Liver (tissue), 9 donors: ENCODE data around the gene RPS14. TPM values are rescaled to one million over a fixed set of nuclear protein-coding genes. Genes with fewer than 3 reads are reported as not detected.

Experiments
- DNase-seq: peaks from one replicate; pipeline ENCODE4 v3.0.0-alpha.2; 2017; ENCODE audit warnings: low spot score
- H3K27ac ChIP-seq, 2 donors: one replicate each; pipeline ENCODE4 v1.7.0; 2013; ENCODE audit warnings: inconsistent platforms in 2 of 2, low read length in 2 of 2, control low read depth in 1 of 2, low read depth in 1 of 2, mild to moderate bottlenecking in 1 of 2
- H3K27me3 ChIP-seq, 4 donors: one replicate each; pipeline versions ENCODE4 v1.6.1 to v1.7.0; 2013; ENCODE audit warnings: low read length in 3 of 4, inconsistent platforms in 1 of 4, mild to moderate bottlenecking in 1 of 4, moderate library complexity in 1 of 4; ENCODE audit not compliant: control insufficient read depth in 4 of 4, insufficient read depth in 4 of 4
- H3K36me3 ChIP-seq, 4 donors: one replicate each; pipeline versions ENCODE4 v1.6.1 to v1.7.0; 2013; ENCODE audit warnings: low read length in 3 of 4, mild to moderate bottlenecking in 3 of 4, low read depth in 1 of 4, moderate library complexity in 1 of 4; ENCODE audit not compliant: control insufficient read depth in 4 of 4, insufficient read depth in 3 of 4
- H3K4me1 ChIP-seq, 4 donors: one replicate each; pipeline versions ENCODE4 v1.6.1 to v1.7.0; 2013; ENCODE audit warnings: low read length in 3 of 4, mild to moderate bottlenecking in 3 of 4, moderate library complexity in 1 of 4; ENCODE audit not compliant: control insufficient read depth in 4 of 4, insufficient read depth in 4 of 4
- H3K4me3 ChIP-seq, 3 donors: one replicate each; pipeline versions ENCODE4 v1.6.1 to v1.7.0; 2013; ENCODE audit warnings: low read length in 3 of 3, control low read depth in 1 of 3, low read depth in 1 of 3, mild to moderate bottlenecking in 1 of 3
- H3K9ac ChIP-seq, 2 donors: one replicate each; pipeline ENCODE4 v1.7.0; 2013; ENCODE audit warnings: low read length in 2 of 2, mild to moderate bottlenecking in 2 of 2, moderate library complexity in 2 of 2, control low read depth in 1 of 2, low read depth in 1 of 2
- H3K9me3 ChIP-seq, 4 donors: one replicate each; pipeline versions ENCODE4 v1.6.1 to v1.7.0; 2013; ENCODE audit warnings: low read length in 3 of 4; ENCODE audit not compliant: control insufficient read depth in 4 of 4
- ATF3 ChIP-seq: IDR thresholded peaks from 2 replicates; pipeline ENCODE4 v1.6.1; 2016; ENCODE audit warnings: antibody characterized with exemption
- CTCF ChIP-seq: fragments of 150-350 bp; IDR thresholded peaks from 2 replicates; pipeline ENCODE4 v1.5.1; 2017; ENCODE audit warnings: improper control_type of control experiment, low read depth, low read length; ENCODE audit not compliant: missing input control
- FOXA1 ChIP-seq: IDR thresholded peaks from 2 replicates; pipeline ENCODE4 v1.6.1; 2016; ENCODE audit warnings: antibody characterized with exemption
- FOXA2 ChIP-seq: IDR thresholded peaks from 2 replicates; pipeline ENCODE4 v1.6.1; 2016; ENCODE audit warnings: antibody characterized with exemption
- GABPA ChIP-seq, 2 donors: IDR thresholded peaks in 1 of 2; conservative IDR thresholded peaks in 1 of 2; 2 replicates each; pipeline ENCODE4 v1.6.1; 2016; ENCODE audit warnings: antibody characterized with exemption in 2 of 2, mild to moderate bottlenecking in 1 of 2, moderate library complexity in 1 of 2
- HNF4A ChIP-seq, 2 donors: conservative IDR thresholded peaks; 2 replicates each; pipeline ENCODE4 v1.6.1; 2016; ENCODE audit warnings: antibody characterized with exemption in 2 of 2, mild to moderate bottlenecking in 2 of 2
- HNF4G ChIP-seq: IDR thresholded peaks from 2 replicates; pipeline ENCODE4 v1.6.1; 2016; ENCODE audit warnings: antibody characterized with exemption
- JUND ChIP-seq, 2 donors: IDR thresholded peaks; 2 replicates each; pipeline ENCODE4 v1.6.1; 2016; ENCODE audit warnings: antibody characterized with exemption in 2 of 2
- NR2F2 ChIP-seq: IDR thresholded peaks from 2 replicates; pipeline ENCODE4 v1.6.1; 2016; ENCODE audit warnings: antibody characterized with exemption
- RAD21 ChIP-seq, 2 donors: IDR thresholded peaks; 2 replicates each; pipeline ENCODE4 v1.6.1; 2016; ENCODE audit warnings: antibody characterized with exemption in 2 of 2, mild to moderate bottlenecking in 2 of 2
- RXRA ChIP-seq, 2 donors: IDR thresholded peaks; 2 replicates each; pipeline ENCODE4 v1.6.1; 2017 to 2018; ENCODE audit warnings: antibody characterized with exemption in 2 of 2, mild to moderate bottlenecking in 1 of 2
- SP1 ChIP-seq: IDR thresholded peaks from 2 replicates; pipeline ENCODE4 v1.6.1; 2018; ENCODE audit warnings: antibody characterized with exemption, mild to moderate bottlenecking
- TAF1 ChIP-seq: conservative IDR thresholded peaks from 2 replicates; pipeline ENCODE4 v1.6.1; 2016; ENCODE audit warnings: antibody characterized with exemption, mild to moderate bottlenecking
- YY1 ChIP-seq: IDR thresholded peaks from 2 replicates; pipeline ENCODE4 v1.6.1; 2016; ENCODE audit warnings: antibody characterized with exemption, mild to moderate bottlenecking
- WGBS: extraction: QIAGEN DNeasy Blood & Tissue Kit; methylation state at CpG from one replicate; pipeline ENCODE4 v1.1.7; 2013; 5-methylcytosine and 5-hydroxymethylcytosine counted together
- polyA plus RNA-seq, 2 donors: library from polyadenylated mRNA; stranded (reverse) in 1 of 2; unstranded in 1 of 2; fragments of 200-250 nt in 1 of 2; fragments of >200 nt in 1 of 2; fragmentation: Nextera tagmentation in 1 of 2; extraction: Ambion mirVana in 1 of 2; gene quantifications; one replicate each; pipeline versions ENCODE4 v1.2.1 to v1.2.3, GENCODE V29; 2013 to 2015
- total RNA-seq, 2 donors: library from RNA; depleted of rRNA; stranded (reverse); fragments of >200 nt; gene quantifications; one replicate each; pipeline ENCODE4 v1.2.3, GENCODE V29; 2014
- TF ChIP-seq, protein P1 (sequence below): IDR thresholded peaks from 2 replicates; pipeline ENCODE4 v1.6.1; 2016; ENCODE audit warnings: antibody characterized with exemption, mild to moderate bottlenecking
- TF ChIP-seq, protein P2 (sequence below): IDR thresholded peaks from 2 replicates; pipeline ENCODE4 v1.6.1; 2016; ENCODE audit warnings: antibody characterized with exemption
- donor health status: healthy.
- donor health status: healthy.
- donor health status: healthy.
- donor health status: healthy.
- donor health status: healthy.

RPS14 gene
- total and polyA plus RNA-seq, 4 donors = 609 to 956 (median 885) TPM

DNA sequence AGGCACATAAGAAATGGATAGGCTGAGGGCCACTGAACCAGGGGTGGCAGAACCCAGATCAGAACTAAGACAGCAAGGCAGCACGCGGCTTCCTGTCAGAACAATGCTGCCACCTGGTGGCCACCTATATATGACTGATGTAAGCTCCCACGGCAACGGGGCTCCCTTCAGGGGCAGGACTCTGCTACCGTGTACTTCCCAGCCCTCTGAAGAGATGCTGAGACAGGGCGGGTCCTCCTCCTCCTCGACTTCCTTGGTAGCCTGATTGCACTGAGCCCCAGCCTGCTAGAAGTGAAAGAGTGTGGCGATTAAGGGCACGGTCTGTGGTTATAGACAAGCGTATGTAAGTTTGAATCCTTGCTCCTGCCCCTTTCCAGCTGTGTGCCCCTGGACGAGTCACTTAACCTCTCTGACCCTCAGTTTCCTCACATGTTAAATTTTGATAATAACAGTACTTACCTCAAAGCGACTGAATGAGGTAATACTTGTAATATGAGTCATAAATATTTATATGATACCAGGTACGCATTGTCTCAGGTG is 13.3 kb downstream of the RPS14 start:
- H3K4me3 ChIP-seq = no peak overlapping the region
- H3K27ac ChIP-seq = no peak overlapping the region
- no peaks in the 10 kb centered on the region for H3K9me3 ChIP-seq
- H3K9ac ChIP-seq = peak overlapping the region in 1 of 2 donors; percentile 28
- WGBS = 19% methylated on average over 13 of the region's 13 CpGs
- no peaks in the 10 kb centered on the region for H3K36me3 ChIP-seq
- H3K27me3 ChIP-seq = no peaks in the 10 kb centered on the region
- DNase-seq = peak; percentile 87
- TF ChIP-seq YY1 (no peak), HNF4A (conservative IDR thresholded peaks at IDR 0.05) (no peak), RAD21 (IDR thresholded peaks at IDR 0.05) (peak; percentile 90 to 96), RXRA (IDR thresholded peaks at IDR 0.05) (peak; percentile 48 to 61), HNF4G (no peak), NR2F2 (no peak), GABPA (IDR thresholded peaks at IDR 0.05 in 1 of 2, conservative IDR thresholded peaks at IDR 0.05 in 1 of 2) (no peak), FOXA1 (no peak), CTCF (peak; percentile 79)
- H3K4me1 ChIP-seq = peaks cover 0 to 8% (median 0%) of the 10 kb centered on the region in 4 donors

DNA sequence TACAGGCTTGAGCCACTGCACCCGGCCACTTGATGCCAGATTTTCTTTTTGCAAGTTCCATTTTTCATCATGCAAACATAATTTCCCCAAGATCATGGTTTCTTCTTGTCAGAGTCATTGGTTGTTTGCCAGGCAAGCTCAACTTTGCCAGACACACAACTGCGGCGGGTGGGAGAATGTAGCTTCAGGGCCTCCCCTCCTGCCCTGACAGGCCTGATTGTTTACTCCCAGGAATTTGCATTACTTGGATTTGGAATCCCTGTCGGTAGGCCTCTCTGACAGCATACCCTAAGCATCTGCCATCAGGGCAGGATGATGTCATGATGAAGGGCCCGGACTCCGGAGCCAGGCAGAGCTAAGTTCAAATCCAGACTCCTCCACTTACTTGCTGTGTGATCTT is 15.1 kb downstream of the RPS14 start:
- H3K36me3 ChIP-seq = no peaks in the 10 kb centered on the region
- peaks cover 0 to 12% (median 1%) of the 10 kb centered on the region in 4 donors for H3K4me1 ChIP-seq
- DNase-seq = no peak
- no peak overlapping the region for H3K27ac ChIP-seq
- no peak overlapping the region for H3K9ac ChIP-seq
- H3K27me3 ChIP-seq = no peaks in the 10 kb centered on the region
- 80% methylated on average over 6 of the region's 6 CpGs for WGBS
- H3K4me3 ChIP-seq = no peak overlapping the region
- TF ChIP-seq FOXA2 (no peak), SP1 (no peak), ATF3 (no peak), RAD21 (IDR thresholded peaks at IDR 0.05) (no peak), HNF4A (conservative IDR thresholded peaks at IDR 0.05) (no peak), RXRA (IDR thresholded peaks at IDR 0.05) (no peak), CTCF (no peak), NR2F2 (no peak), TAF1 (no peak), HNF4G (no peak), JUND (IDR thresholded peaks at IDR 0.05) (no peak), FOXA1 (no peak), GABPA (IDR thresholded peaks at IDR 0.05 in 1 of 2, conservative IDR thresholded peaks at IDR 0.05 in 1 of 2) (no peak), YY1 (no peak)
- TF ChIP-seq, protein P1, sequence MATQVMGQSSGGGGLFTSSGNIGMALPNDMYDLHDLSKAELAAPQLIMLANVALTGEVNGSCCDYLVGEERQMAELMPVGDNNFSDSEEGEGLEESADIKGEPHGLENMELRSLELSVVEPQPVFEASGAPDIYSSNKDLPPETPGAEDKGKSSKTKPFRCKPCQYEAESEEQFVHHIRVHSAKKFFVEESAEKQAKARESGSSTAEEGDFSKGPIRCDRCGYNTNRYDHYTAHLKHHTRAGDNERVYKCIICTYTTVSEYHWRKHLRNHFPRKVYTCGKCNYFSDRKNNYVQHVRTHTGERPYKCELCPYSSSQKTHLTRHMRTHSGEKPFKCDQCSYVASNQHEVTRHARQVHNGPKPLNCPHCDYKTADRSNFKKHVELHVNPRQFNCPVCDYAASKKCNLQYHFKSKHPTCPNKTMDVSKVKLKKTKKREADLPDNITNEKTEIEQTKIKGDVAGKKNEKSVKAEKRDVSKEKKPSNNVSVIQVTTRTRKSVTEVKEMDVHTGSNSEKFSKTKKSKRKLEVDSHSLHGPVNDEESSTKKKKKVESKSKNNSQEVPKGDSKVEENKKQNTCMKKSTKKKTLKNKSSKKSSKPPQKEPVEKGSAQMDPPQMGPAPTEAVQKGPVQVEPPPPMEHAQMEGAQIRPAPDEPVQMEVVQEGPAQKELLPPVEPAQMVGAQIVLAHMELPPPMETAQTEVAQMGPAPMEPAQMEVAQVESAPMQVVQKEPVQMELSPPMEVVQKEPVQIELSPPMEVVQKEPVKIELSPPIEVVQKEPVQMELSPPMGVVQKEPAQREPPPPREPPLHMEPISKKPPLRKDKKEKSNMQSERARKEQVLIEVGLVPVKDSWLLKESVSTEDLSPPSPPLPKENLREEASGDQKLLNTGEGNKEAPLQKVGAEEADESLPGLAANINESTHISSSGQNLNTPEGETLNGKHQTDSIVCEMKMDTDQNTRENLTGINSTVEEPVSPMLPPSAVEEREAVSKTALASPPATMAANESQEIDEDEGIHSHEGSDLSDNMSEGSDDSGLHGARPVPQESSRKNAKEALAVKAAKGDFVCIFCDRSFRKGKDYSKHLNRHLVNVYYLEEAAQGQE = no peak
- TF ChIP-seq, protein P2, sequence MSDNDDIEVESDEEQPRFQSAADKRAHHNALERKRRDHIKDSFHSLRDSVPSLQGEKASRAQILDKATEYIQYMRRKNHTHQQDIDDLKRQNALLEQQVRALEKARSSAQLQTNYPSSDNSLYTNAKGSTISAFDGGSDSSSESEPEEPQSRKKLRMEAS = no peak
- H3K9me3 ChIP-seq = no peaks in the 10 kb centered on the region
